ENCODE measurements around the gene PIK3C2G. TPM values are rescaled to one million over a fixed set of nuclear protein-coding genes. Genes with fewer than 3 reads are reported as not detected.
A peak's percentile ranks its signal among the peaks of the same experiment; 100 is the strongest.

Gene PIK3C2G
- total RNA-seq, 1 experiment from 2014 or later: not detected

DNA sequence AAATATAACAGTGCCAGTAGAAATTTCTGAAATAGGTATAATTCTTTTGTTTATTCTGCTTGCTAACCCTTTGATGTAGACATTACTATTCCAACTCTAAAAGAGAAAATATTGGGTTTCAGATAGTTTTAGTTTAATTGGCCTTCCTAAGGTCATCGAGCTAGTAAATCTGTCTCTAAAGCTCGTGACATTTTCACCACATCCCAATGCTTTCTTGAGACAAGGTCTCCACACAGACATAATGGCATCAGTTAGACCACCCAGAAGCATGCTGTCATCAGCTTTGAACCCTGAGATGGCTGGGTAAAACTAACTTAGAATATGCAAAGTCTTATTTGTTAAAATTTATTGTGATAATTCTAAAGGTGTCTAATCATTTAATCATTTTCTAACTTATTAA is 52.0 kb downstream of the PIK3C2G start:
- intact Hi-C loops (cut with micrococcal nuclease; ENCODE audit: unreplicated experiment): no loop called here
- no peaks in the 10 kb centered on the region for H3K9me3 ChIP-seq (ENCODE audit: low read depth, low read length, poor library complexity, severe bottlenecking)
- H3K4me3 ChIP-seq (ENCODE audit: low read depth, low read length, poor library complexity, severe bottlenecking): no peak overlapping the region
- DNase-seq (ENCODE audit: low spot score): no peak
- TF ChIP-seq EZH2 (IDR thresholded peaks at IDR 0.05; ENCODE audit: borderline replicate concordance, low read depth, low read length, poor library complexity, severe bottlenecking): no peak
- TF ChIP-seq, protein P1, sequence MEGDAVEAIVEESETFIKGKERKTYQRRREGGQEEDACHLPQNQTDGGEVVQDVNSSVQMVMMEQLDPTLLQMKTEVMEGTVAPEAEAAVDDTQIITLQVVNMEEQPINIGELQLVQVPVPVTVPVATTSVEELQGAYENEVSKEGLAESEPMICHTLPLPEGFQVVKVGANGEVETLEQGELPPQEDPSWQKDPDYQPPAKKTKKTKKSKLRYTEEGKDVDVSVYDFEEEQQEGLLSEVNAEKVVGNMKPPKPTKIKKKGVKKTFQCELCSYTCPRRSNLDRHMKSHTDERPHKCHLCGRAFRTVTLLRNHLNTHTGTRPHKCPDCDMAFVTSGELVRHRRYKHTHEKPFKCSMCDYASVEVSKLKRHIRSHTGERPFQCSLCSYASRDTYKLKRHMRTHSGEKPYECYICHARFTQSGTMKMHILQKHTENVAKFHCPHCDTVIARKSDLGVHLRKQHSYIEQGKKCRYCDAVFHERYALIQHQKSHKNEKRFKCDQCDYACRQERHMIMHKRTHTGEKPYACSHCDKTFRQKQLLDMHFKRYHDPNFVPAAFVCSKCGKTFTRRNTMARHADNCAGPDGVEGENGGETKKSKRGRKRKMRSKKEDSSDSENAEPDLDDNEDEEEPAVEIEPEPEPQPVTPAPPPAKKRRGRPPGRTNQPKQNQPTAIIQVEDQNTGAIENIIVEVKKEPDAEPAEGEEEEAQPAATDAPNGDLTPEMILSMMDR (conservative IDR thresholded peaks at IDR 0.05; ENCODE audit: low read depth, low read length): no peak
- CTCF ChIA-PET: no interaction called here
- H3K4me1 ChIP-seq (ENCODE audit: insufficient read depth, low read length, poor library complexity, severe bottlenecking): no peaks in the 10 kb centered on the region
- no TSS peak for BruUV-seq (replicated peaks)
- POLR2A ChIA-PET (ENCODE audit: low non-redundant PET): no interaction called here
- H3K36me3 ChIP-seq (ENCODE audit: insufficient read depth, low read length, poor library complexity, severe bottlenecking): no peaks in the 10 kb centered on the region
- H3K27me3 ChIP-seq (replicated peaks; ENCODE audit: insufficient read depth, low read depth, low read length, poor library complexity): no peaks in the 10 kb centered on the region
- no peak overlapping the region for H3K27ac ChIP-seq (ENCODE audit: low read depth, low read length, poor library complexity, severe bottlenecking)

DNA sequence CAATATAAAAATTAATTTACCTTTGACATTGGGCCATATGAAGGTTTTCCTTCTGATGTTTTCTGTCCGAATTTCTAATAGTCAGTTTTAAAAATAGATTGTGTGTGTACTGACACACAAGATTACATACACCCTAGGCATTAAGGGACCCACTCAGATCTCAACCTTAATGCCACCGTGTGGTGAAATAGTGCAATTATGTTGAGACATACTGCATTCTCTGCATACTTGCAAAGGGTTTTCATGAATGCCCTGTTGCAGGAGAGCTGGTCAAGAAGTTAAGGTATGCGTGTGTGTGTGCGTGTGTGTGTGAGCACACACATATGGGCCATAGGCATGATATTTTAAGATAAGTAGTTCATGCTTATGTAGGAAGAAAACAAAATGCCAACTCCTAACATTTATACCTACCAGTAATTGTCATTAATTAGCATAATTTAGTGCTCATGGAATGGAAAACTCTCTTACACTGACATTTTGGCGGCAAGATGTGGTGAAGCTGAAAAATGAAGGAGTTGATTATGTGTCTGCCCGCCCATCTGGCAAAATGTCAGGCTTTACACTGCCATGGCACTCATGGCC is 58.8 kb downstream of the PIK3C2G start:
- Histone ChIP-seq H3K27me3 (replicated peaks; ENCODE audit: insufficient read depth, low read depth, low read length, poor library complexity) (no peaks in the 10 kb centered on the region), H3K4me1 (ENCODE audit: insufficient read depth, low read length, poor library complexity, severe bottlenecking) (no peaks in the 10 kb centered on the region), H3K4me3 (ENCODE audit: low read depth, low read length, poor library complexity, severe bottlenecking) (no peak overlapping the region), H3K27ac (ENCODE audit: low read depth, low read length, poor library complexity, severe bottlenecking) (no peak overlapping the region), H3K36me3 (ENCODE audit: insufficient read depth, low read length, poor library complexity, severe bottlenecking) (no peaks in the 10 kb centered on the region), H3K9me3 (ENCODE audit: low read depth, low read length, poor library complexity, severe bottlenecking) (no peaks in the 10 kb centered on the region)
- POLR2A ChIA-PET (ENCODE audit: low non-redundant PET): no interaction called here
- BruUV-seq (replicated peaks): no TSS peak
- TF ChIP-seq EZH2 (IDR thresholded peaks at IDR 0.05; ENCODE audit: borderline replicate concordance, low read depth, low read length, poor library complexity, severe bottlenecking): no peak
- TF ChIP-seq, protein P1 (conservative IDR thresholded peaks at IDR 0.05; ENCODE audit: low read depth, low read length): peak; percentile 67
- intact Hi-C loops (cut with micrococcal nuclease; ENCODE audit: unreplicated experiment): loop anchor here (2.0 kb wide), 2 partner anchors 69 to 179 kb away; no protein-coding TSS in a partner anchor
- DNase-seq (ENCODE audit: low spot score): peak; percentile 78
- CTCF ChIA-PET: no interaction called here

GRCh38 chr12:18320976-18321375 is 59.7 kb downstream of the PIK3C2G start:
- Histone ChIP-seq H3K4me1 (ENCODE audit: insufficient read depth, low read length, poor library complexity, severe bottlenecking) (no peaks in the 10 kb centered on the region), H3K4me3 (ENCODE audit: low read depth, low read length, poor library complexity, severe bottlenecking) (no peak overlapping the region), H3K9me3 (ENCODE audit: low read depth, low read length, poor library complexity, severe bottlenecking) (no peaks in the 10 kb centered on the region), H3K36me3 (ENCODE audit: insufficient read depth, low read length, poor library complexity, severe bottlenecking) (no peaks in the 10 kb centered on the region), H3K27ac (ENCODE audit: low read depth, low read length, poor library complexity, severe bottlenecking) (no peak overlapping the region), H3K27me3 (replicated peaks; ENCODE audit: insufficient read depth, low read depth, low read length, poor library complexity) (no peaks in the 10 kb centered on the region)
- intact Hi-C loops (cut with micrococcal nuclease; ENCODE audit: unreplicated experiment): loop anchor here (2.0 kb wide), 2 partner anchors 70 to 180 kb away; no protein-coding TSS in a partner anchor
- ChIA-PET POLR2A (ENCODE audit: low non-redundant PET) (no interaction called here), CTCF (no interaction called here)
- TF ChIP-seq, protein P1 (conservative IDR thresholded peaks at IDR 0.05; ENCODE audit: low read depth, low read length): no peak
- no peak for TF ChIP-seq EZH2 (IDR thresholded peaks at IDR 0.05; ENCODE audit: borderline replicate concordance, low read depth, low read length, poor library complexity, severe bottlenecking)
- no peak for DNase-seq (ENCODE audit: low spot score)
- no TSS peak for BruUV-seq (replicated peaks)

Measured in A673 (cell line).